Measurements from ENCODE around the gene ABCC4.

ABCC4 gene

DNA sequence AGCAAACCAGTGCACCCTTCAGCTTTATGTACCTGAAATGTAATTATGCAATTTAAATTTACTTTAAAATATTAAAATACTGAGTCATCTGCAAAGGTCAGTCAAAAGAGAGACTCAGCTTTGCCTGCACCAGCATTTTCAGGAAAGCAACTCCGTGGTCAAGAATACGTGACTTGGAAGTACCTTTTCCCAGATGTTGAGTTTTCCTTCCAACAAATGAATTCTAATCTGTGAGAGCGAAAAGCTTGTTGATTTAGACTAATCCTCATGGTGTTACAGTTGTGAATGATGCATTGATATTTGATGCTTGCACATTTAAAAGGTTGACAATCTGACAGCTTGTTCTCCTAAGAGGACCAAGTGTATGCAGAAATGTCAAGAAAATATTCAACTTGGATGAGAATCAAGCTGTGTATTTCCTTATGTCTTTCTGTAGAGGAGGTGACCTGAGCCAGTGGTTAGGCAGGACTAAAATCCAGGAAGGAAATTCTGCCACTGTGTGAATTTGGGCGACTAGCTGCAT, 270.4 kb downstream of the ABCC4 start:
- DNase-seq, result no peak

DNA sequence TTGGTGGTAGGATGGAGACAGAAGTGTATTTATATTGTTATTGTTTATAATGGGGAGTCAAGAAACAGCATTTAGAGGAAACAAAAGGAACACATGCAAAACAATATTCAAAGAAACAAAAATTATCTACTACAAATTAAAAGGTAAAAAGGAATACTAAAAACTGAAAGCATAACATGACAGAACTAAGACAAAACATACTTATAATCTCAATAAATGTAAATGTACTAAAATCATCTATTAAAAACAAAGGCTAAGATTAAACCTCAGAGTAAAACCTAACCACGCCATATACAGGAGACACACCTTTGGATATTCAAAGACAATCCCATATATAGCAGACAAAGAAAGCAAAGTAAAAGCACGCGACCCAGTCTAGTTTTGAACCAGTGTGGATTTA, 273.6 kb downstream of the ABCC4 start:
- no peak for DNase-seq

DNA sequence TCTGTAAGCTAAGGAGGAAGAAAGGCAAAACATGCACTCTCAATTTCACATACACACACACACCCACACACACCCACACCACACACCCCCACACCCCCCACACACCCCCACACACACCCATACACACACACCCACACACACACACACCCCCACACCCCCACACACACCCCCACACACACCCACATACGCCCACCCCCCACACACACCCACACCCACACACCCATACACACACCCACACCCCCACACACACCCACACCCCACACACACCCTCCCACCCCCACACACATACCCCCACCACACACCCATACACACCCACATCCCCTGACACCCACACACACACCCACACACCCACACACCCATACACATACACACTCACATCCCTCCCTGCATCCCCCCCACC, 276.1 kb downstream of the ABCC4 start:
- no peak for DNase-seq

DNA sequence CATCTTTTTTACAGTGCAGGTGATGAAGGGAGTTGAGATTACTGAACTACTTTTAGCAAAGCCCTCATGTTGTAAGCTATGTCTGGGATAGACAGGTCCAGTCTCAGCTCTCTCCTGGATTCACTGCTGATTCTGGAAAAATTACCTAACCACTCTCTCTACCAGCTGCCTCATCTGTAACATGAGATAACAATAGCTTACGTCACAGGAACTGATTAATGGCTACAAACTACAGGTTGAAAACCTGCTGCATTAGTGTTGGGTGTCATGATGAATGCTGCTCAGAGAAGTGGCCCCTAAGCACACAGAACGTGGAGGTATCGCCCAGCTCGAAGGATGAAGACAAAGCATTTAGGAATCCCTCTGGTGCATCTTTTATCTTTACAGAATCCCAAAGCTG, 277.8 kb downstream of the ABCC4 start:
- no peak for DNase-seq

DNA sequence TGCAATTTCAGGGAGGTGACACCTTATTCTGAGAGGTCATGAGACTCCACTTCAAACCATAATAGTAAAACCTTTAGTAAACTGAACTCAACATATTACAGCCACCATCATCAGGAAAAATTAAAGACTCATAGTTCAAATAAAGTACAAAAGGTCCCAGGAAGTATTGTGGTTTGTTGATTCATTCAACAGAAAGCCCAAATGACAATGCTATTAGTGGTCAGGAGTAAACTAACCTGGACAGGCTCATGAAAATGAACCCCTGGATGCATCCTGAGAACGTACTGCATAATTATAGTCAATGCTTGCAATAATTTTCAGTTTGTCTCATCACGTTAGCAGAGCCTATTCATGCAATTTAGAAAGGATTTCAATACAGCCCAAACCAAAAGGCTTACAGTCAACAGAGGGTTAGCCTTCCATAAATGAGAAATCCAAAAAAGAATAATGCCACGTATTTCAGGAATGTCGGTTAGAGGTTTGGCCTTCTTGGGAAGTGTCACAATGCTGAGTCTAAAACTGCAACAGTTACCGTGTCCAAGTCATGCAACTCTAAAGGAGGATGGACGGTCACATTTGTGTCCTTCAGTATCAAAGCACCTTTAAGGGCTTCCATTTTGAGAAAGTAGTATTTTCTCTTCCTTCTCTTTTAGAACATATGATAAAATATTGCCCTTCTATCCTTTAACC, 280.8 kb downstream of the ABCC4 start:
- no peak for DNase-seq

DNA sequence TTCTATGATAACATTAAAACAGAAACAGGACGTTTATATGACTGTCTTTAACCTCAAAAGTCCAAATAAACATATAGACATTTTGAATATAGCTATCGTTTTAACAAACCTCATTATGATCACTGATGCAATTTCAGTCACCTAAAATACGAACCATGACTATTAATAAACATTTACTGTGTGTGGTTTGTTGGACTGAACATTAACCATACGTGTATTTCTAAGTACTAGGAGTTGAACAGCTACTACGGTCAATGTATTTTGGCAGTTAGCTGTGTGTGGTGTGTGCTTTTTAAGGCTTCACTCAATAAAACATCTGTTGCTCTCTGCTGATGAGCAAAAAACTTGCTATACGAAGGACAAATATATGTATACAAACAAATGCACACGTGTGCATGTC, 281.4 kb downstream of the ABCC4 start:
- no peak for DNase-seq

DNA sequence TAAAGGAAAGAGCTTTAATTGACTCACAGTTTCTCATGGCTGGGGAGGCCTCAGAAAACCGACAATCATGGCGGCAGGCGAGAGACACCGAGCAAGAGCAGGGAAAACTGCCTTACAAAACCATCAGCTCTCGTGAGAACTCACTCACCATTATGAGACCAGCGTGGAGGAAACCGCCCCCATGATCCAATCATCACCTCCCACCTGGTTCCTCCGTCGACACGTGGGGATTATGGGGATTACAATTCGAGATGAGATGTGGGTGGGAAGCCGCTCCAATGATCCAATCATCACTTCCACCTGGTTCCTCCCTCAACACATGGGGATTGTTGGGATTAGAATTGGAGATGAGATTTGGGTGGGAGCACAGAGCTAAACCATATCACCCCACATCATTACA, 293.9 kb downstream of the ABCC4 start:
- no peak for DNase-seq

DNA sequence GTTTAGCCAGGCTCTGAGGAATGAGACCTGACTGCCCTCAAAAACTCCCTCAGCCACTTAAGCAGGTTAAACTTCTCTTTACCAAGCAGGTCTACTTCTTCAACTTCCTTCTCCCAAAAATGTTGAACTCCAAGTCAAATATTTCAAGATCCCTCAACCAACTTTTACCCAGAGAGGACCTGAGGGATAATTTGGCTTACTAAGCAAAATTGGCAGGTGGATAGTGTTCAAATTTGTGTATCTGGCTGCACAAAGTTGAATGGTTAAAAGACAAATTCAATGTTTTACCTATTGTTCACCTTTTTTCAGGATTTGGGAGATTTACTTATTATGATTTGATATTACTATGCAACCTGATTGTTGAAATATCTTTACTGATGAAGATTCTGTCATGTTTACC, 296.0 kb downstream of the ABCC4 start:
- DNase-seq, result no peak

DNA sequence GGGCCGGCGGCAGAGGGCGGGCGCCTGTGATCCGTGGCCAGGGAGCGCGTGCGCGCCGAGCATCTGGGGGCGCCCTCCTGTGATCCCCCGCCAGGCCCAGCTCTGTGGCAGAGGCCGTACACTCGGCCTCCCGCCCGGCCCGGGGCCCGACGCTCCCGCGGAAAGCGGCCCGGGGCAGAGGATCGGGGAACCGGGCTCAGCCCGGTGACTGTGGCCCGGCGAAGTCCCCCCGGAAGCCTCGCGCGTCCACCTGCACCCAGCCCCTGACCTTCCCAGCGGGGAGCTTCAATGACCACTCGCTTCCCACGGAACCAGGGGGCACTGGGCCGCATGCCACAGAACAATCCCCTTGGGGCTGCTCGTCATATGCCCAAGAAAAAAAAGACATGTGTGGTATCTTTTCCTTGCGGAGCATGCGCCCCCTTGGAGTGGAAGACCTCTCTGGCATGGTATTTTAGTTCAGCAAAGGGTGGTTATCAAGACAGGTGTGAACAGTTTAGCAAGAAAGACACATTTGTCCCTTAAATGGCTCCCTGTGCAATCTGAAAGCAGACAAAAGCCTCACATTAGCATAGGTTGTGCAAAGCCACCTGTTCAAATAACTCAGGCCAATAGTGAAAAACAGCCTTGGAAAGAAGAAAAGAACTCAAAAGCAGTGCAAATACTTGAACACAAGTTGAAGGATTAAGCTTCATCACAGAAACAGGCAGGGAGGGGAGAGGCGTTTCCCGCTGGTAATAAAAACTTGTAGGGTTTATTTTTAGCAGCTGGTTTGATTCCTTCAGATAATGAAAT, 298.0 kb downstream of the ABCC4 start:
- DNase-seq, result no peak

DNA sequence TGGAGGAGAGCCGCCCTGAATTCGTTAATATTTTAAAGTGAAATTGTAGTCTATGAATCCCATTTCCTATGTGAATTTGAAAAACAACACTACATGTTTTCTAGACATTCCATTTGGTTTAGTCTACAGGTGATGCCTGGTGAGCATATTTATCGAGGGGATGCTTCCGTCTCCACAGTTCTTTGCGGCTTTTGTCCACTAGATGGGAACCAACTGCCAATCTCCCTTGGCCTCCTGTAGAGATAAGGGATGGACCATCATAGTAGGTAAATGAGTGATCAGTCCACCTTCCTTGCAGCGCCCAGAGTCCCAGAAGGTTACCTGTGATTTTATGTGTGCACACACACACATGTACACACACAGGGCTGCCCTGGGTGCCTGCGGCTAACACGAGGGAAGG, 299.1 kb downstream of the ABCC4 start:
- no peak for DNase-seq

DNA sequence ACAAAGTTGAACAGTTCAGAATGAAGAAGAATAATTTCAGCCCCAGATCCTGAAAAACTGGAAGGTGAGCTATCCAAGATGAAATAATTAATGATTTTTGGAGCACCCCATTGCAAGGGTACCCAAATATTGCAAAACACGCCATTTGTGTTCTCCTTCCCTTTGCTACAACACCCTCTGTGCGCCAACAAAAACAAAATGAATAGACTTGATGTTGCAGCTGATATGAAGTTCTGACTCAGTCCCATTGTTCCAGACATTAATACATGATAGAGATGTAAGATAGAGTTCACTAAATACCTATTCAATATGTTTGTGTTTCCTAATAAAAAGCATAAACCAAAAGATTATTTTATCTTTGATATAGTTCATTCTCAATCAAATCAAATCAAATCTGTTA, 301.4 kb downstream of the ABCC4 start:
- no peak for DNase-seq

DNA sequence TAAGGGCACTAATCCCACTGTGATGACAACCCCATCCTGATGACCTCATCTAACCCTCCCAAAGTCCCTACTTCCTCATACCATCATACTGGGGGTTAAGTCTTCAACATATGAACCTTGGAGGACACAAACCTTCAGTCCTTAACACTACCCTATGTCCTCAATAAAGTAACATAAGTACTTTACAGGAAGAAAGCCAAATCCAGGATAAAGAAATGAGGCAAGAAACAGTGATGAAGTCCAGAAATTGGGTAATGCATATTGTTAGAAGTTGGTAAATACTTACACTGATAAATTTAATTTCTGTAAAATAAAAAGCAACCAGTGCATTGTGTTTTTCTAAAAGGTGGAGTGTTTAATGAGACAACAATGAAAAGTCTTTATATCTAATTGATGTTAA, 304.1 kb downstream of the ABCC4 start:
- no peak for DNase-seq

DNA sequence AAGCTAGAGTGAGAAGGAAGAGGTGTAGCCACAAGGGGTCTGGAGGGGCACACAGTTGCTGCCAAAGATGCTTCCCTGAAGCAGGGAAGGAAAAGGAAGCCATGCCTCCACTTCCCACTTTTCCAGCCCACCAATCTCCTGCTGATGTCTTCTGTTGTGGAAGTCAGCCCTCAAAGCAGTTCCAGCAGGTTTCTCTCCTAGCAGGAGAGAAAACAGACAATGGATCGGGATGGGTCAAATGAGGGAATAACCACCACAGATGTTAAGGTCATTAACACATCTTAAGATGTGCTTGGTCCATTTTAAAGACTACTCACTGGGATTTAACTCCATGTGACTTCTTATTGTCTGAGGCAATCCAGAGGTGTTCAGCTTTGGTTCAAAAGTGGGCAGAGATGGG, 304.8 kb downstream of the ABCC4 start:
- DNase-seq, result no peak

DNA sequence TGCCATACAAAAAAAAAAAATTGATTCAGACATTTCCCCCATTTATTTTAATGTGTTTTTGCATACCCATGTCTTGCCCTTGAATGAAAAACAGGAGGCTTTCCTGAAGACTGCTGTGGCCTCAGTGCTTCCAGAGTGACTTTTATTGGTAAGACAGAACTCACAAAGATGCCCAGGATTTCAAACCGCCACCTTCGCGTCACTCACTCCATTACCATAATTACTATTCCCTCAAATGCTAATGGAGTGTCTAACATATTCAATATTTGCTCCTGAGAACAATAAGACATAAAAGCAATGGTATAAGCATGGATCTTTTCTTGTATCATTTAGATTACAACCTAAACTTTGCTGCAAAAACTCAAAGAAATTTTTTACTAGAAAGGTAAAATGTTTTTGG, 306.7 kb downstream of the ABCC4 start:
- no peak for DNase-seq

DNA sequence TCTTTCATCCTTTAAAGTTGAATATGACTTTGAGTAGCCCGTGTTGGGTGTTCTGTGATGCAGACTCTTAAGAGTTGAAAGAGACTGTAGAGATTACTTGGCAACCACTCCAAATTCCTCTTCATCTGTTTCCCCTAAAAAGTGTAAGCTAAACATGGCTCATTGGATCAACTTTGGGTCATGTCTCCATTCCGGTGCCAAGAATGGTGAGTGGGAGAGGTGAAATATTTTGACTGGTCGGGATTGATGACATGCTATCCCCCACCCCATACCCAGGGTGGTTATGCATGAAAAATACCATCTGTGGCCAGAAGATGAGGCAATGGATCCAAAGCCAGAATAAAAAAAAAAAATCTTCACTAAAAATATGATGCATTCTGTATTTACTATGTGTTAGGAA, 307.6 kb downstream of the ABCC4 start:
- DNase-seq, result no peak

DNA sequence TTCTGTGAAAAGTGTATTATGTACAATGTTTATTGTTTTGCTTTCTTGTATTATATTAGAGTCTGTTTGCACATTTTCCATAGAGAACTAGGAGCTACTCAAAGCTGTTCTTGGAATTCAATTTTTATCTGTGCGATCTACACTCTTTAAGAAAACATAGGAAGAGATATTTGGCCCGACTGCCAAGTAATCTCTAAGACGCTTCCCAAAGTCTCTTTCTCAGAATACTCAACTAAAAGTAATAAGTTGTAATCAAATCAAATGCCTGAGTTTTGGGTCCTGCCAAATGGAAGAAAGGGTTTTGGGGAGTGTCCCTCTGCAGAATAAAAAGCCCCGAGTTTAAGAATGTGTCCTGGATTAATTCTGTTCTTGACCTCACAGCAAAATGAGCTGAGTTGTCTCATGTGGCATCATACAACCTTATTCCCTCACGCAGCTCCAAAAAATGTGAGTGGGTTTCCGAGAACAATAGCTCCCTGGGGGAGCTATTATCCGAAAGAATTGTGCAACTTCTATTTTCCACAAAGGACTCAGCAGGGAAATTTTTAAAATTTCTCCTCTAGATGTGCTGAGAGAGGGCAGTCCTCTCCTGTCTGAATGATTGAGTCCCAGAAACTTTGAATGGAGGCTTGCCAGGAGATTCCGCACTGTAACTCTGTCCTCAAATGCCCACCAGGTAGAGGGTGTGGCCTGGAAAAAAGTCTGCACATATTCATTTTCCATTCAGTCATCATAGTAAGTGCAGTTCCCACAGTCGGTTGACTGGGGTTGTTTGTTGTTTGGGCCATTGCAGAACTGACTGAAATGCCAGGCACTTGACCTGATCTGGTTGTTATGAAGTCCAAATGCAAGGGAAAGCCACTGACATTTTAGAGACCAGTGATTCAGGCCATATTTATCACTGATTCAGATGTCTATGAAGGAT, 309.0 kb downstream of the ABCC4 start:
- no peak for DNase-seq

DNA sequence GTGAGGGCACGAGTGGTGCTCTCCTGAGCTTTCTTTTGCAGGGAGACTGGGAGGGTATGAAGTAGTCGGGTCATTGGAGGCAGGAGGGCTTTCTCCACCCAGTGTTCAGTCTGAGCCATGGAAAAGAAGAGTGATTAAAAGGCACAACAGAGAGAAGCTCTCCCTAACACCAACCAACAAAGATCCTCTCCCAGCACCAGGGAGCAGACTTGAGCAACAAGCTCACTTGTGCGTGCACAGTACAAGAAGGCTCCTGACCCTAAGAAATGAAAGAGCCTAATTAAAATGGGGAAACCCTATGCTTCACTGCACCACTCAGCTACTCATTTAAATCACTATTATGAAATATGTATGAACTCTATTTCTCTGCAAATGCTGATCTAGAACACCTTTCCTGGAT, 312.6 kb downstream of the ABCC4 start:
- no peak for DNase-seq

DNA sequence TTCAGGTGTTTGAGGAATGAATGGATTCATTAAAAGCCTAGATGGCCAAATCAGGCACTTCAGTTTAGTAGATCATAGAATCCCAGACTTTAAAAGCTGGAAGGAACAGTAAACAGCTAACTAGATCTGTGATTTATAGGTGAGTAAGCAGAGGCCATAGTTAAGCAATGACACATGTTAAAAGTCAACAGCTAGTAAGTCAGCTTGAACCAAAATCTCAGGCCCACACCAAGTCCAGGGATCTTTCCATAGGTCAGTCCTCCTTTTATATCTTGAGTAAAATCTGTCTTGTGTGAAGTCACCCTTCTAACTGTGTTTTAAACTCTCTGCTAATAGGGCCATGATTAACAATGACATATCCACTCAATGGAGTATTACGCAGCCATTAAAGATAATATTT, 313.4 kb downstream of the ABCC4 start:
- DNase-seq, result no peak

DNA sequence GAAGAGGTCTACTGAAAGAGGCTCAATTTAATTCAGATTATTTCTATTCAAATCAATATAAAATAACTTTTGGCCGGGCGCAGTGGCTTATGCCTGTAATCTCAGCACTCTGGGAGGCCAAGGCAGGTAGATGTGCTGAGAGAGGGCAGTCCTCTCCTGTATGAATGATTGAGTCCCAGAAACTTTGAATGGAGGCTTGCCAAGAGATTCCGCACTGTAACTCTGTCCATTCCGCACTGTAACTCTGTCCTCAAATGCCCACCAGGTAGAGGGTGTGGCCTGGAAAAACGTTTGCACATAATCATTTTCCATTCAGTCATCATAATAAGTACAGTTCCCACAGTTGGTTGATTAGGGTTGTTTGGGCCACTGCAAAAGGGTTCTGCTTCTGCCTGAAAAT, 314.2 kb downstream of the ABCC4 start:
- DNase-seq, result no peak

DNA sequence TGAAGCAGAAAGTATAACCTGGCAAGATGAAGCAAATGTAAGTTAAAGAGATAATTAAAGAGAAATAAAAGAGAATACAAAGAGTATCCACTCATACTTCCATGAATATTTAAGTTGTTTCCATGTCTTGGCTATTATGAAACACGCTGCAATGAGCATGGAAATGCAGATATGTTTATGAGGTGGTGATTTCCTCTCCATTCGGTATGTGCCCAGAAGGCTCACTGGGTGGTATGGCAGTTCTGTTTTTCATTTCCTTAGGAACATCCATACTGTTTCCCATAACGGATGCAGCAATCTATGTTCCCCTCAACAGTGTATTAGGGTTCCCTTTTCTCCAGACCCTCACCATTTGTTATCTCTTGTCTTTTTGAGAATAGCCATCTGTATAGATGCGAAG, 316.3 kb downstream of the ABCC4 start:
- DNase-seq, result no peak

DNA sequence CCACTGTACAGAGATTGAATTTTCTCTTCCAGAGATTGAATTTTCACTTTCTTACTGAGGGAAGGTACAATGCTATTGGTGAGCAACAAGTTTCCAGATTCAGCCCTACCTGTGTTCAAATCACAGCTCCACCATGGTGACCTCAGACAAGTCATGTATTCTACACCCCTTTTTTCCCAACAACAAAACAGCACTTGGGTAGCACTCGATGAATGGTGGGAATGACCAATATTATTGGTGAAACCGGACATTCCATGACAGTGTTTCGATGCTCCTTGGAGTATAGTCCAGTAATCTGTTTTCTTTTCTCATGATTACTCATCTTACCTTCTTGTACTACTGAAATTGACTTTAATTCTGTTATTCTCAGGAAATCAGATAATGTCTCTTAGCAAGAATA, 322.7 kb downstream of the ABCC4 start:
- no peak for DNase-seq

DNA sequence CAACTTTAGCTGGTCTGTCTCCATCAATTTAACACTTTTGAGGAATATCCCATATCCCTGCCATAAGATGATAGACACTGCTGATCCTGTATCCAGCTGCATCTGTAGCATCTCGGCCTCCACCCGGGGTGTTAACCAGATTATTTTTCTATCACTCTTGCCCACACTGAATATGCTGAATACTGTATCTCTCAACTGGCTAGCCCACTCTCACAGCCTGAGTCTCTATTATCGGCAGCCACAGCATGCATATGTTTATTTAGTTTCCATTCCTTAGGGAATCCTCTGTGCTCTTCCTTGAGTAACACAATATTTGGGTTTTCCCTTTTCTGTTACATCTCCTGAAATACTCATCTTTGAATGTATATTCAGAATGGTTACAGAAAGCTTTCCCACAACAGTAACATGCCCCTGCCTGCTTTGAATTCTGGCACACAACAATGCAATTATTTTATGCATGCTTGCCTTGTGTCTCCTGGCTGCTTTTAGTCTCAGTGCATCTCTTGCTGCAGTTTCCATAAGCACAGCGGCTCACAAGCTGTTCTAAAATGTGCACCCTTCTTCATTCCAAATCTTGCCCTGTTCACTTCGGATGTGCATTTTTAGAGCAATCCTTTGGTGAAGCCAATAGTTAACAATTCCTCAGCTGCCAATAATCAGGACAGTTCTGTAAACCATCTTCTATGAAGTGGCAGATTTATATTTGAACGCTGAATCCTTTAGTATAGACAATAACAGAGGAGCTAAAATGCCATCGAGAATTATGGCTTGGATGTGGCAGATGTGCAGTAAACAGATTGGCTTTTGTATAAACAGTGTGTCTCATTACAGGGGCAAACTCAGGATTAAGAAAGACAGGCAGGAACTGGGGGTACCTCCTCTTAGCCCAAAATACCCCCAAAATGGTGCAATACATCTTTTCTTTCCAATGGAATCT, 327.0 kb downstream of the ABCC4 start:
- no peak for DNase-seq

All from activated T-cell treated with anti-CD3 and anti-CD28 coated beads, Interleukin-2, amount 50 U/mL, for 1 hour (primary cell).